Endometrial microvascular endothelial cells (primary cell): ENCODE measurements around the gene ANTXR1. TPM values are rescaled to one million over a fixed set of nuclear protein-coding genes. Genes with fewer than 3 reads are reported as not detected.

Source experiments
- in situ Hi-C: cut with HindIII; loops from 2 replicates; pipeline ENCODE4 v1.10.0; 2017; ENCODE audit warnings: low sequenced_read_pairs, low pct_unique_long_range_greater_than_20kb; ENCODE audit errors: inconsistent ontology term
- total RNA-seq: library from RNA; depleted of rRNA; stranded (reverse); fragments of >200 nt; gene quantifications from one replicate; pipeline ENCODE4 v1.2.3, GENCODE V29; 2015; ENCODE audit errors: inconsistent ontology term

Gene ANTXR1
- total RNA-seq, 1 donor from 2014 or later, result 5.6 TPM

GRCh38 chr2:69060938-69061501, 48.0 kb downstream of the ANTXR1 start:
- in situ Hi-C loops, result no loop called here

- in situ Hi-C loops, result no loop called here
Observed at GRCh38 chr2:69061525-69061924, 48.5 kb downstream of the ANTXR1 start.

DNA sequence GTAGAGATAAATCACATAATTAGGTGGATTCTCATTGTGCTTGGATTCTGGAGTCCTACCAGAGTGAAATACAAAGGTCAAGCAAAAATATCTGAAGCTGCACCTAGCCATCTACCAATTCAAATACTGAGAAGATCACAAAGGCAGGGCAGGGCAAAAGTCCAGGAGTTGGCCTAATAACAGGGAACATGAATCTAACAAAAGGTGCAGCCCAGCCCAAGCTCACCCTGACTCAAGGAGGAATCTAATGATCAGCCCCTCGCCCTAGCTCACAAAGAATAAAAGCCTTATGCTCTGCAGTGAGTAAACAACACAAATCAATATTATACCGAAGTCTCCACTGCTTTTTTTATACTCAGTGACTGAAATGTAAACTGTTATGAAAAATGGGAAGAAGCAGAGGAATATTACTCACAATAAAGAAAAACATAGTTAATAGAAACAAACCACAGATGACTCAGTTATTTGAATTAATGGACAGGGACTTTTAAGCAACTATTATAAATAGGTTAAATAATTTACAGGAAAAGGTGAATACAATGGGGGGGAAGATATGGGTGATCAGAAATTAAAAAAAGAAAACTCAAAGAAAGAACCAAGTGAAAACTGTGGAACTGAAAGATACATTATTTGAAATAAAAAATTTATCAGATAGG, 49.5 kb downstream of the ANTXR1 start:
- in situ Hi-C loops, result no loop called here

DNA sequence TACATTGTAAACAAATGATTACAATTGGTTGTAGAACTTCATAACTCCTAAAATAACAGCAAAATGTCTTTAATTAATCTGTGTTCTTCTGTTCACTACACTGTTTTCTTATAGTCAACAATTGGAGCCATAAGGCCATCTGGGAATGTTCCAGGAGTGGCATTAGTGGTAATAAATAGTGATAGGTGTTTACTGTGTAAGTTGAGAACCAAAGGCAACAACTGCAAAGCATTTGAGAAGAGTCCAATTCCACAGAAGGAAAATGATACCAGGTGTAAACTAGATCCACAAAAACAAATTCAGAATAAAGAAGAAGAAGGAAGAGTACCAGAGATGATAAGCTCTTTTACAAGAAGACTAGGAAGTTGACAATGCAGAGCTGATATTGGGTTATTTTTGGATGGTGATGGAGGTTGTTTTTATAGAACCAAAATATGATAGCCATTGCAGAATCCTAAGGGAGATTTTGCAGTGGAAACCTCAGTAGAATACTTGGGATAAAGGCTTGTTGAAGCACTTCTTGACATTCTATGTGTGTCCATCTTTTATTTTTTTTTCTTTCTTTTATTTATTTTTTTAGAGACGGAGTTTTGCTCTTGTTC, 52.9 kb downstream of the ANTXR1 start:
- in situ Hi-C loops, result no loop called here

DNA sequence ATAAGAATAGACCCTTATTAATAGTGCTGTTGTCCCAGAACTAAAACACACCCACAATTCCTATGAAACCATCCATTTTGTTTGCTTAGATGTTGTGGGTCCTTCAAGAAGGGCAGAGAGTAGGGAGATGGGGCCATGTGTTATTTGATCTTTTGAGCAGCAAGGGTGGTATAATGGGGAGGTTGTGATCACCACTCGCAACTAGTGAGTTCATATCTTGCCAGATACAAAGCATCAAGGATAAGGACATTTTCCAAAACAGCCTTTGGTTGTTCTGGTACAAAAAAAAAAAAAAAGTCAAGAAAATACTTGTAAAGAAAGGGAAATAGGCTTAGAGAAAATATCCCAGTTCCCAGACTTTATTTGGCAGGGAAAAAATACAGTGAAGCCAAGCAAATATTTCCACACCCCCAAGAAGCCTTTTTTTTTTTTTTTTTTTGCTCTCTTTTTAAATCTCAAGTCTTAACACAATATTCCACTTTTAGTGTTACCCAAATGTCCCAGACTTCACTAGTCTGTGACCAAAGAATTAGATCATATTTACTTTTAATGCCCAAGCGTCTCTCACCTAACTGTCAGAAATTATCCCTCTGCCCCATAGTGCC, 54.1 kb downstream of the ANTXR1 start:
- in situ Hi-C loops, result no loop called here

GRCh38 chr2:69067866-69068265, 54.9 kb downstream of the ANTXR1 start:
- in situ Hi-C loops, result no loop called here

GRCh38 chr2:69070969-69071368, 58.0 kb downstream of the ANTXR1 start:
- in situ Hi-C loops, result no loop called here

GRCh38 chr2:69073928-69074570, 61.1 kb downstream of the ANTXR1 start:
- in situ Hi-C loops, result no loop called here

GRCh38 chr2:69074918-69075317, 61.9 kb downstream of the ANTXR1 start:
- in situ Hi-C loops, result no loop called here

- in situ Hi-C loops, result no loop called here
Observed at GRCh38 chr2:69075486-69075885, 62.5 kb downstream of the ANTXR1 start.

DNA sequence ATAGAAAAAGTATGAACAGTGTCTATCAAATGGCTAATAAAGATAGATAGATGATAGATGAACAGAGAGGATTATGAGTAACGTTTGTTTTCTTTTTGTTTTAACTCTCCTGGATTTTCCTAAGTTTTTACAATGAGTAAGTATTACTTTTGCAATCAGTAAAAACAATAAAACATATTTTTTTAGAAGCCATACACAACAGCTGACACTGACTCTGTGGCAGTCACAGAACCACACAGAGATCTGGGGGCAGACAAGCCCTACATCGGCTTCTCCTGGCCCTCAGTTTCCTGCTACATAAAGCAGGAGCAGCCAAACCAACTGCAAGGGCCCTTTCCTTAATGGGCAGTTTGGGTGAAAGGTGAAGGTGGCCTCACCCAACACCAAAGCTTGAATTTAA, 63.6 kb downstream of the ANTXR1 start:
- in situ Hi-C loops, result no loop called here

DNA sequence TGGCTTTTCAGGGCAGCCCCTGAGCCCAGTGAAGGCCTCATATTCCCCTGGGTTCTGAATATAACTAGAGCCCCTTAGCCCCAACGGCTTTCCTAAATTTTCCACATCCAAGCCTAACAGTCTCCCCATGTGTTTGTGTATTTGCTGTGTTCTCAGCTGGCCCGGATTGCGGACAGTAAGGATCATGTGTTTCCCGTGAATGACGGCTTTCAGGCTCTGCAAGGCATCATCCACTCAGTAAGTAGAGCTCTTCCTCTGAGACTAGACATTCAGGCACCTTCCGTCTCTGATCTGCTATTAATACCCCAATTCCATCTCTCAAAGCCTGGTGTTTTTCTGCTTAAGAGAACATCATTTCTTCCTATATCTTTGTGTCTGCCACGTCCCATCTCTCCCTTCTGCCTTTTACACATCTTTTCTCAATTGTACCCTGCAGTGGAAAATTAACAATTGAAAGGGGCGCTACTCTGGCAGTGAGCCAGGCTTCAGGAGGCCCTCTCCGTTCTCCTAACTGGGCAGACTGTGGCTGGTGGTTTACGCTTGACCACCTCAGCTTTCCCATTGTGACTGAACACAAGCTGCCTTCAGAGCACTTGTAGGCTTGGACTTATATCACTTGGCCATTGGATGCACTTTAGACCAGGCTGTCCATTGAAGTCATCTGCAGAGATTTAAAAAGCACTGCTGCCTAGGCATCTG, 64.4 kb downstream of the ANTXR1 start:
- in situ Hi-C loops, result no loop called here

- in situ Hi-C loops, result no loop called here
Observed at GRCh38 chr2:69080071-69080470, 67.1 kb downstream of the ANTXR1 start.

DNA sequence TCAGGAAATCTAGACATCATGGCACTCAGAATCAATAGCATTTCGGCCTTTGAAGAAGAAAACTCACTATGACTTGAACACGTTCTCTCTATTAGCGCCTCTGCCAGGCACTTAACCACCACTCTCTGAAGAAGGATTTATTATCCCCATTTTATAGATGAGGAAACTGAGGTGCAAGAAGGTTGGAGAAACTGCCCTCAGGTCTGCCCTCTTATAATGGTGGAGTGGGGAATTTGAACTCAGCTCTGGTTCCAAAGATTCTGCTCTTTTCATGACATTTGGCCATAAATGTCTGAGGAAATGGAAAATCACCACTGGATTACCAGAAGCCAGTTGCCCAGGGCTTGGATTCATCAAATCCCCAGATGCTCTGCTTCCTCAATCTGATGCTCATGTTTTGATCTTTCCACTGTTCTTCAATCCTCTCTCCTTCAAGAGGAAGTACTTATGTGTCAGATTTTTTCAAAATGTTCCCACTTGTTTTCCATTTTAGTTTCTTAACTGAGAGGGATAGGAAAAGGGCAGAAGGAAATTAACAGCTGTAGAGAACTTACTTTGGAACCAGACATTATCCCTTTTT, 68.1 kb downstream of the ANTXR1 start:
- in situ Hi-C loops, result no loop called here

GRCh38 chr2:69081757-69082156, 68.8 kb downstream of the ANTXR1 start:
- in situ Hi-C loops, result no loop called here

DNA sequence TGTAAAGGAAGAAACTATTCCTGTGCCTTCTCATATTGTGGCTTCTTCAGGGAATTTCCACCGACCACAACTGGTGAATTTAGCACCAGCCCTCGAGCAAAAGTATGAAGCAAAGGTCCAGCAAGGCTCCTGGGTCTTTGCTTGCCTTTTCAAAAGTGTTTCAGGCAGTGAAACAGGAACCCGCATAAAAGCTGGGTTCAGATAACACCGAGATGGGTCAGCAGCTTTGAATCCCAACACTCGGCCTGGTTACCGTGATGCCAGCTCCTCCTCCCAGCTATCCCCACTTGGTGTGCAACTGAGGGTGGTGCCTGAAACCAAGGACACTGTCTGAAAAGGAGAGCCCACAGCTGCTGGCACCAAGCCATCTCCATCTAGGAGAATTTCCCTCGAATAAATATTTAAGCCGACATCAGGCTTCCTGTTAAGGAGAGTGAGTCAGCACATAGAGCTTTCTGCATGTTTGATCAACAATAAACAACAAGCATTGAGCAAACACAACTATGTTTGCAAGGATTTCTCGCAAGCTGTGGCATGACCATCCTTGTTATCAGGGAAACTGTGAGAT, 69.5 kb downstream of the ANTXR1 start:
- in situ Hi-C loops, result no loop called here

- in situ Hi-C loops, result no loop called here
Observed at GRCh38 chr2:69083235-69083748, 70.3 kb downstream of the ANTXR1 start.

GRCh38 chr2:69084492-69084891, 71.5 kb downstream of the ANTXR1 start:
- in situ Hi-C loops, result no loop called here
